ENCODE data around the gene FAM193A. TPM values are rescaled to one million over a fixed set of nuclear protein-coding genes. Genes with fewer than 3 reads are reported as not detected.

FAM193A gene
- total RNA-seq, 1 experiment from 2014 or later: 13.6 TPM

DNA sequence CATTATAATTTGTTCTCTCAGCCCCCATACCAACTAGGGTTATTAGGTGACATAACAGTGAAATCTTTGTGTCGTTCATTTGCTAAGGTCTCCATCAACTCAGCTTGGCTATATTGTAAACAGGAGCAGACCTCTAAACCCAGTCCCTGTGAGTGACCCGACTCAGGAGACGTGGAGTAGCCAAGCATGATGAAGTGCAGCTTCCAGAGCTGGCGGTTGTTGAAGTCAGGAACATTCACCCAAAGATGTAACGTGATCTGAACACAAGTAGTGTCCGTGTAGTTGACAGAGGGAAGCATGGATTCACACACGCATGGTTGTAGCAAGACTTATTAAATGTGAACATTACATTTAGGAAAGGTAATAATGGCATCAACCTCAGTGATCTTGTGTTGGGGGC lies 102.3 kb downstream of the FAM193A start:
- H3K27me3 ChIP-seq (ENCODE audit: low read length): no peaks in the 10 kb centered on the region
- peaks cover 8% of the 10 kb centered on the region for H3K4me1 ChIP-seq (ENCODE audit: insufficient read depth, low read length)
- H3K9ac ChIP-seq (ENCODE audit: low read length): no peak overlapping the region
- no peak overlapping the region for H2AFZ ChIP-seq (ENCODE audit: low read length)
- peaks cover 20% of the 10 kb centered on the region for H3K36me3 ChIP-seq (ENCODE audit: low read depth, low read length)
- CTCF ChIA-PET: no interaction called here
- no peak overlapping the region for H3K4me3 ChIP-seq (ENCODE audit: low read length)
- no peaks in the 10 kb centered on the region for H3K79me2 ChIP-seq (ENCODE audit: low read length)
- H3K27ac ChIP-seq (ENCODE audit: low read length): no peak overlapping the region
- intact Hi-C loops (cut with micrococcal nuclease): loop anchor here (10.0 kb wide), 1 partner anchor 54 kb away; no protein-coding TSS in a partner anchor
- DNase-seq (no peak), ATAC-seq (no peak)
- POLR2A ChIA-PET (ENCODE audit: unreplicated experiment): no interaction called here
- no peaks in the 10 kb centered on the region for H3F3A ChIP-seq (ENCODE audit: low read length, unreplicated experiment)
- no peaks in the 10 kb centered on the region for H3K9me3 ChIP-seq (ENCODE audit: low read length)
- H3K4me2 ChIP-seq (ENCODE audit: low read length): no peak overlapping the region
- 0 out of 2 replicates have a peak, but pooled peaks cover 4% of the 10 kb centered on the region for H4K20me1 ChIP-seq (ENCODE audit: low read length)
- BruUV-seq (replicated peaks): no TSS peak
- no peaks in the 10 kb centered on the region for H3K9me2 ChIP-seq (replicated peaks; ENCODE audit: low read length)
- TF ChIP-seq CTCF (conservative IDR thresholded peaks at IDR 0.05; ENCODE audit: low read depth, low read length): no peak
- no peak for TF ChIP-seq EZH2 (IDR thresholded peaks at IDR 0.05; ENCODE audit: low read length, unreplicated experiment)
- TF ChIP-seq EZH2phosphoT487 (IDR thresholded peaks at IDR 0.05; ENCODE audit: borderline replicate concordance, low read length): no peak

- no TSS peak for BruUV-seq (replicated peaks)
- ChIA-PET CTCF (no interaction called here), POLR2A (ENCODE audit: unreplicated experiment) (no interaction called here)
- Histone ChIP-seq H3K4me1 (ENCODE audit: insufficient read depth, low read length) (no peaks in the 10 kb centered on the region), H4K20me1 (ENCODE audit: low read length) (no peaks in the 10 kb centered on the region), H3K27me3 (ENCODE audit: low read length) (no peaks in the 10 kb centered on the region), H3K4me2 (ENCODE audit: low read length) (no peak overlapping the region), H2AFZ (ENCODE audit: low read length) (no peak overlapping the region), H3K9me2 (replicated peaks; ENCODE audit: low read length) (no peaks in the 10 kb centered on the region), H3K27ac (ENCODE audit: low read length) (no peak overlapping the region), H3K4me3 (ENCODE audit: low read length) (no peak overlapping the region), H3K9ac (ENCODE audit: low read length) (no peak overlapping the region), H3K9me3 (ENCODE audit: low read length) (no peaks in the 10 kb centered on the region), H3K79me2 (ENCODE audit: low read length) (no peaks in the 10 kb centered on the region), H3K36me3 (ENCODE audit: low read depth, low read length) (peaks cover 11% of the 10 kb centered on the region), H3F3A (ENCODE audit: low read length, unreplicated experiment) (no peaks in the 10 kb centered on the region)
- ATAC-seq: no peak
- intact Hi-C loops (cut with micrococcal nuclease): no loop called here
- no peak for DNase-seq
- no peak for TF ChIP-seq EZH2phosphoT487 (IDR thresholded peaks at IDR 0.05; ENCODE audit: borderline replicate concordance, low read length)
- no peak for TF ChIP-seq CTCF (conservative IDR thresholded peaks at IDR 0.05; ENCODE audit: low read depth, low read length)
- TF ChIP-seq EZH2 (IDR thresholded peaks at IDR 0.05; ENCODE audit: low read length, unreplicated experiment): no peak
Measured at GRCh38 chr4:2642968-2643367, 106.5 kb downstream of the FAM193A start.

GRCh38 chr4:2643555-2643954 lies 107.1 kb downstream of the FAM193A start:
- intact Hi-C loops (cut with micrococcal nuclease): no loop called here
- POLR2A ChIA-PET (ENCODE audit: unreplicated experiment): no interaction called here
- no peak overlapping the region for H3K4me3 ChIP-seq (ENCODE audit: low read length)
- H3K4me1 ChIP-seq (ENCODE audit: insufficient read depth, low read length): no peaks in the 10 kb centered on the region
- DNase-seq: no peak
- no peak overlapping the region for H3K27ac ChIP-seq (ENCODE audit: low read length)
- CTCF ChIA-PET: no interaction called here
- no peak overlapping the region for H2AFZ ChIP-seq (ENCODE audit: low read length)
- no peaks in the 10 kb centered on the region for H3K79me2 ChIP-seq (ENCODE audit: low read length)
- H3F3A ChIP-seq (ENCODE audit: low read length, unreplicated experiment): no peaks in the 10 kb centered on the region
- H3K9me2 ChIP-seq (replicated peaks; ENCODE audit: low read length): no peaks in the 10 kb centered on the region
- no peaks in the 10 kb centered on the region for H4K20me1 ChIP-seq (ENCODE audit: low read length)
- no peak overlapping the region for H3K9ac ChIP-seq (ENCODE audit: low read length)
- TF ChIP-seq EZH2 (IDR thresholded peaks at IDR 0.05; ENCODE audit: low read length, unreplicated experiment) (no peak), CTCF (conservative IDR thresholded peaks at IDR 0.05; ENCODE audit: low read depth, low read length) (no peak), EZH2phosphoT487 (IDR thresholded peaks at IDR 0.05; ENCODE audit: borderline replicate concordance, low read length) (no peak)
- no peaks in the 10 kb centered on the region for H3K9me3 ChIP-seq (ENCODE audit: low read length)
- ATAC-seq: no peak
- BruUV-seq (replicated peaks): no TSS peak
- H3K4me2 ChIP-seq (ENCODE audit: low read length): no peak overlapping the region
- H3K36me3 ChIP-seq (ENCODE audit: low read depth, low read length): peaks cover 10% of the 10 kb centered on the region
- no peaks in the 10 kb centered on the region for H3K27me3 ChIP-seq (ENCODE audit: low read length)
